CD4-positive, CD25-positive, alpha-beta regulatory T cell (primary cell): ENCODE measurements around the gene PPFIBP2. TPM values are rescaled to one million over a fixed set of nuclear protein-coding genes. Genes with fewer than 3 reads are reported as not detected.

Experiments used
- ATAC-seq, 2 donors: fragments of 150-1000 bp; cut with Tn5 transposase; one replicate each; pipeline ENCODE4 v1.10.0; 2021; ENCODE audit warnings: low read depth in 2 of 2, moderate number of reproducible peaks in 2 of 2, moderate library complexity in 1 of 2
- DNase-seq, 3 donors: peaks; one replicate each; pipeline versions ENCODE4 v3.0.0 to v3.0.0-alpha.2; 2012 to 2022; ENCODE audit warnings: mixed read lengths in 1 of 3
- H3K27ac ChIP-seq: one replicate; pipeline ENCODE4 v1.7.0; 2013; ENCODE audit warnings: mild to moderate bottlenecking, low read length; ENCODE audit not compliant: insufficient read depth, poor library complexity, severe bottlenecking
- H3K27me3 ChIP-seq: one replicate; pipeline ENCODE4 v1.7.0; 2013; ENCODE audit warnings: low read length; ENCODE audit not compliant: control insufficient read depth, insufficient read depth
- H3K36me3 ChIP-seq: one replicate; pipeline ENCODE4 v1.7.0; 2013; ENCODE audit warnings: mild to moderate bottlenecking, low read length, moderate library complexity; ENCODE audit not compliant: control insufficient read depth, insufficient read depth
- H3K4me1 ChIP-seq: 2 replicates; pipeline ENCODE4 v1.7.0; 2013; ENCODE audit warnings: mild to moderate bottlenecking, low read length; ENCODE audit not compliant: insufficient read depth, control insufficient read depth, poor library complexity, severe bottlenecking
- H3K4me3 ChIP-seq: one replicate; pipeline ENCODE4 v1.7.0; 2013; ENCODE audit warnings: low read depth, mild to moderate bottlenecking, low read length, moderate library complexity
- H3K9me3 ChIP-seq, 2 experiments: 1 replicate in 1 of 2; 2 replicates in 1 of 2; pipeline ENCODE4 v1.7.0; 2013; ENCODE audit warnings: low read length in 2 of 2, mild to moderate bottlenecking in 1 of 2, moderate library complexity in 1 of 2; ENCODE audit not compliant: control insufficient read depth in 2 of 2
- H3K27ac Mint-ChIP-seq, 3 donors: one replicate each; pipeline ENCODE4 v1.8.0; 2020 to 2022; ENCODE audit warnings: mild to moderate bottlenecking in 3 of 3, mixed read lengths in 3 of 3, moderate library complexity in 2 of 3
- H3K27me3 Mint-ChIP-seq: one replicate; pipeline ENCODE4 v1.8.0; 2022; ENCODE audit warnings: mild to moderate bottlenecking, mixed read lengths
- H3K36me3 Mint-ChIP-seq: one replicate; pipeline ENCODE4 v1.8.0; 2020; ENCODE audit warnings: mixed read lengths
- H3K4me1 Mint-ChIP-seq, 4 donors: one replicate each; pipeline ENCODE4 v1.8.0; 2020 to 2022; ENCODE audit warnings: mixed read lengths in 4 of 4, mild to moderate bottlenecking in 1 of 4
- H3K4me3 Mint-ChIP-seq, 4 donors: one replicate each; pipeline ENCODE4 v1.8.0; 2020 to 2022; ENCODE audit warnings: mild to moderate bottlenecking in 4 of 4, mixed read lengths in 4 of 4, moderate library complexity in 3 of 4
- H3K9me3 Mint-ChIP-seq, 7 donors: one replicate each; pipeline ENCODE4 v1.8.0; 2020 to 2022; ENCODE audit warnings: mixed read lengths in 7 of 7, mild to moderate bottlenecking in 3 of 7, moderate library complexity in 2 of 7
- polyA plus RNA-seq, 4 donors: library from polyadenylated mRNA; unstranded; fragments of 300-500 nt; fragmentation: Illumina TruSeq; gene quantifications; one replicate each; pipeline ENCODE4 v1.2.3, GENCODE V29; 2021
- total RNA-seq: library from RNA; stranded (reverse); gene quantifications from one replicate; pipeline ENCODE4 v1.2.3, GENCODE V29; 2022

Gene PPFIBP2
- total and polyA plus RNA-seq, 5 donors from 2014 or later: 0.47 to 10.6 (median 4.2) TPM

- H3K4me3 Mint-ChIP-seq: no peak overlapping the region
- H3K27ac ChIP-seq: no peak overlapping the region
Observed at GRCh38 chr11:7600205-7600775, 86.5 kb downstream of the PPFIBP2 start.

GRCh38 chr11:7603031-7603781, 89.4 kb downstream of the PPFIBP2 start:
- no peak overlapping the region for H3K27ac ChIP-seq
- peaks cover 13% of the 10 kb centered on the region for H3K36me3 Mint-ChIP-seq
- DNase-seq (no peak), ATAC-seq (no peak)
- H3K4me3 Mint-ChIP-seq: no peak overlapping the region
- H3K36me3 ChIP-seq: no peaks in the 10 kb centered on the region
- no peaks in the 10 kb centered on the region for H3K27me3 ChIP-seq
- H3K4me1 Mint-ChIP-seq: no peaks in the 10 kb centered on the region
- no peak overlapping the region for H3K27ac Mint-ChIP-seq
- H3K4me1 ChIP-seq: no peaks in the 10 kb centered on the region
- H3K9me3 ChIP-seq: no peaks in the 10 kb centered on the region
- H3K27me3 Mint-ChIP-seq: peaks cover 1% of the 10 kb centered on the region
- H3K4me3 ChIP-seq: no peak overlapping the region
- H3K9me3 Mint-ChIP-seq: peaks cover 0 to 2% (median 0%) of the 10 kb centered on the region in 7 donors

More at GRCh38 chr11:7600205-7600775, 86.5 kb downstream of the PPFIBP2 start:
- ATAC-seq (no peak), DNase-seq (no peak)
- H3K27me3 ChIP-seq: no peaks in the 10 kb centered on the region
- no peaks in the 10 kb centered on the region for H3K36me3 ChIP-seq
- Mint-ChIP-seq H3K27me3 (peaks cover 5% of the 10 kb centered on the region), H3K27ac (no peak overlapping the region), H3K36me3 (peaks cover 13% of the 10 kb centered on the region), H3K4me1 (no peaks in the 10 kb centered on the region), H3K9me3 (peaks cover 0 to 2% (median 0%) of the 10 kb centered on the region in 7 donors)
- H3K9me3 ChIP-seq: no peaks in the 10 kb centered on the region
- H3K4me1 ChIP-seq: no peaks in the 10 kb centered on the region
- no peak overlapping the region for H3K4me3 ChIP-seq

- no peaks in the 10 kb centered on the region for H3K27me3 Mint-ChIP-seq
- H3K36me3 ChIP-seq: no peaks in the 10 kb centered on the region
- no peaks in the 10 kb centered on the region for H3K27me3 ChIP-seq
Observed at GRCh38 chr11:7604331-7604955, 90.6 kb downstream of the PPFIBP2 start.

GRCh38 chr11:7605186-7605943, 91.6 kb downstream of the PPFIBP2 start:
- H3K4me1 ChIP-seq: no peaks in the 10 kb centered on the region
- no peak for DNase-seq
- Mint-ChIP-seq H3K36me3 (peaks cover 9% of the 10 kb centered on the region), H3K27me3 (no peaks in the 10 kb centered on the region), H3K4me1 (no peaks in the 10 kb centered on the region), H3K4me3 (no peak overlapping the region), H3K27ac (no peak overlapping the region), H3K9me3 (no peaks in the 10 kb centered on the region)
- no peaks in the 10 kb centered on the region for H3K9me3 ChIP-seq
- no peaks in the 10 kb centered on the region for H3K36me3 ChIP-seq
- ATAC-seq: no peak
- no peaks in the 10 kb centered on the region for H3K27me3 ChIP-seq
- no peak overlapping the region for H3K27ac ChIP-seq
- H3K4me3 ChIP-seq: no peak overlapping the region

More at GRCh38 chr11:7604331-7604955, 90.6 kb downstream of the PPFIBP2 start:
- Histone ChIP-seq H3K9me3 (no peaks in the 10 kb centered on the region), H3K4me1 (no peaks in the 10 kb centered on the region), H3K27ac (no peak overlapping the region), H3K4me3 (no peak overlapping the region)
- peaks cover 9% of the 10 kb centered on the region for H3K36me3 Mint-ChIP-seq
- H3K9me3 Mint-ChIP-seq: no peaks in the 10 kb centered on the region
- no peak overlapping the region for H3K4me3 Mint-ChIP-seq
- no peak for DNase-seq
- ATAC-seq: no peak
- no peaks in the 10 kb centered on the region for H3K4me1 Mint-ChIP-seq
- no peak overlapping the region for H3K27ac Mint-ChIP-seq

GRCh38 chr11:7606496-7606895, 92.7 kb downstream of the PPFIBP2 start:
- H3K9me3 ChIP-seq: no peaks in the 10 kb centered on the region
- no peak overlapping the region for H3K27ac Mint-ChIP-seq
- H3K27ac ChIP-seq: no peak overlapping the region
- H3K4me1 ChIP-seq: no peaks in the 10 kb centered on the region
- DNase-seq: no peak
- H3K9me3 Mint-ChIP-seq: no peaks in the 10 kb centered on the region
- no peak overlapping the region for H3K4me3 ChIP-seq
- peaks cover 11% of the 10 kb centered on the region for H3K36me3 Mint-ChIP-seq
- no peaks in the 10 kb centered on the region for H3K4me1 Mint-ChIP-seq
- no peak overlapping the region for H3K4me3 Mint-ChIP-seq
- no peak for ATAC-seq
- H3K36me3 ChIP-seq: no peaks in the 10 kb centered on the region
- H3K27me3 Mint-ChIP-seq: no peaks in the 10 kb centered on the region
- no peaks in the 10 kb centered on the region for H3K27me3 ChIP-seq

- H3K27ac Mint-ChIP-seq: no peak overlapping the region
- H3K4me3 Mint-ChIP-seq: no peak overlapping the region
- H3K27me3 ChIP-seq: no peaks in the 10 kb centered on the region
- H3K36me3 Mint-ChIP-seq: peaks cover 8% of the 10 kb centered on the region
- DNase-seq: no peak
- H3K27ac ChIP-seq: no peak overlapping the region
- H3K9me3 ChIP-seq: no peaks in the 10 kb centered on the region
- no peaks in the 10 kb centered on the region for H3K36me3 ChIP-seq
- H3K4me1 ChIP-seq: no peaks in the 10 kb centered on the region
- no peak for ATAC-seq
- no peaks in the 10 kb centered on the region for H3K27me3 Mint-ChIP-seq
- H3K4me1 Mint-ChIP-seq: no peaks in the 10 kb centered on the region
- no peaks in the 10 kb centered on the region for H3K9me3 Mint-ChIP-seq
- H3K4me3 ChIP-seq: no peak overlapping the region
Observed at GRCh38 chr11:7609015-7609414, 95.2 kb downstream of the PPFIBP2 start.

GRCh38 chr11:7609521-7609920, 95.7 kb downstream of the PPFIBP2 start:
- ATAC-seq (no peak), DNase-seq (no peak)
- H3K4me3 ChIP-seq: no peak overlapping the region
- no peaks in the 10 kb centered on the region for H3K4me1 Mint-ChIP-seq
- H3K9me3 ChIP-seq: no peaks in the 10 kb centered on the region
- no peaks in the 10 kb centered on the region for H3K27me3 Mint-ChIP-seq
- no peaks in the 10 kb centered on the region for H3K27me3 ChIP-seq
- no peaks in the 10 kb centered on the region for H3K9me3 Mint-ChIP-seq
- no peak overlapping the region for H3K4me3 Mint-ChIP-seq
- H3K27ac Mint-ChIP-seq: no peak overlapping the region
- H3K36me3 Mint-ChIP-seq: peaks cover 8% of the 10 kb centered on the region
- no peaks in the 10 kb centered on the region for H3K4me1 ChIP-seq
- H3K27ac ChIP-seq: no peak overlapping the region
- no peaks in the 10 kb centered on the region for H3K36me3 ChIP-seq
